Peyer's patch (tissue), 4 donors: ENCODE data around the gene OXTR.

Source experiments
- CTCF ChIP-seq, 6 experiments: fragments of 450-650 bp in 4 of 6; fragments of 200-600 bp in 2 of 6; sonication (generic) in 1 of 6; IDR thresholded peaks; one replicate each; pipeline ENCODE4 v1.5.1; 2017 to 2019; ENCODE audit warnings: antibody characterized with exemption in 6 of 6, mild to moderate bottlenecking in 3 of 6, moderate library complexity in 1 of 6
- POLR2A ChIP-seq, 2 donors: fragments of 450-650 bp; IDR thresholded peaks; one replicate each; pipeline ENCODE4 v1.5.1; 2017; ENCODE audit warnings: antibody characterized with exemption in 2 of 2, mild to moderate bottlenecking in 2 of 2, moderate library complexity in 2 of 2

GRCh38 chr3:8755564-8756237 is 13.7 kb downstream of the OXTR start:
- TF ChIP-seq CTCF (IDR thresholded peaks at IDR 0.05), result no peak
- no peak for TF ChIP-seq POLR2A (IDR thresholded peaks at IDR 0.05)
